SK-N-SH (cell line): Measurements from ENCODE around the gene ZNF526. TPM values are rescaled to one million over a fixed set of nuclear protein-coding genes. Genes with fewer than 3 reads are reported as not detected.

Experiments used
- CHD2 ChIP-seq: fragments of 150-350 bp; IDR thresholded peaks from 2 replicates; pipeline ENCODE4 v1.6.1; 2018; ENCODE audit warnings: low read length; ENCODE audit not compliant: partially characterized antibody
- ELF1 ChIP-seq: IDR thresholded peaks from 2 replicates; pipeline ENCODE4 v1.4.0; 2012
- EP300 ChIP-seq, 2 experiments: IDR thresholded peaks; 2 replicates each; pipeline versions ENCODE4 v1.4.0 to v1.6.1; 2012; ENCODE audit warnings: borderline replicate concordance in 1 of 2, low read depth in 1 of 2, low read length in 1 of 2
- EZH2phosphoT487 ChIP-seq: fragments of 200-600 bp; sonication (generic); IDR thresholded peaks from 2 replicates; pipeline ENCODE4 v1.6.1; 2017; ENCODE audit warnings: low read depth, mixed run types, mild to moderate bottlenecking, antibody characterized with exemption, moderate library complexity, borderline replicate concordance
- FOXJ3 ChIP-seq: sonication (generic); formaldehyde crosslinking; IDR thresholded peaks from 2 replicates; pipeline ENCODE4 v1.5.1; 2020; ENCODE audit warnings: mild to moderate bottlenecking, missing genetic modification reagents
- FOXM1 ChIP-seq: IDR thresholded peaks from 2 replicates; pipeline ENCODE4 v1.4.0; 2012; ENCODE audit warnings: low read depth, mild to moderate bottlenecking
- GATA2 ChIP-seq: sonication (generic); formaldehyde crosslinking; IDR thresholded peaks from 2 replicates; pipeline ENCODE4 v1.5.0; 2020; ENCODE audit warnings: mild to moderate bottlenecking, missing genetic modification reagents
- MAX ChIP-seq: IDR thresholded peaks from 2 replicates; pipeline ENCODE4 v1.4.0; 2012; ENCODE audit warnings: low read depth
- MEF2A ChIP-seq: IDR thresholded peaks from 2 replicates; pipeline ENCODE4 v1.4.0; 2012; ENCODE audit warnings: low read depth, borderline replicate concordance
- MXI1 ChIP-seq: IDR thresholded peaks from 2 replicates; pipeline ENCODE4 v1.6.1; 2012; ENCODE audit warnings: mild to moderate bottlenecking, low read depth, low read length, improper control_type of control experiment
- PBX3 ChIP-seq: IDR thresholded peaks from 2 replicates; pipeline ENCODE4; 2012
- POLR2AphosphoS5 ChIP-seq: IDR thresholded peaks from 2 replicates; pipeline ENCODE4 v1.6.1; 2012; ENCODE audit warnings: low read depth, low read length
- RCOR1 ChIP-seq: fragments of 150-350 bp; IDR thresholded peaks from 2 replicates; pipeline ENCODE4 v1.6.1; 2017; ENCODE audit warnings: antibody characterized with exemption, low read length
- REST ChIP-seq: IDR thresholded peaks from 2 replicates; pipeline ENCODE4 v1.6.1; 2012; ENCODE audit warnings: mild to moderate bottlenecking, low read depth, low read length, moderate library complexity
- RFX5 ChIP-seq: IDR thresholded peaks from 2 replicates; pipeline ENCODE4 v1.6.1; 2012; ENCODE audit warnings: mild to moderate bottlenecking, improper control_type of control experiment, low read length
- RXRA ChIP-seq: IDR thresholded peaks from 2 replicates; pipeline ENCODE4 v1.4.0; 2012; ENCODE audit warnings: low read depth, mild to moderate bottlenecking, borderline replicate concordance
- SIN3A ChIP-seq: IDR thresholded peaks from 2 replicates; pipeline ENCODE4 v1.6.1; 2012; ENCODE audit warnings: low read depth, mild to moderate bottlenecking, low read length, moderate library complexity, borderline replicate concordance
- USF1 ChIP-seq: IDR thresholded peaks from 2 replicates; pipeline ENCODE4 v1.4.0; 2012; ENCODE audit warnings: low read depth, borderline replicate concordance
- polyA plus RNA-seq, 3 experiments: library from polyadenylated mRNA; depleted of rRNA; stranded (reverse); fragments of >200 nt; gene quantifications; 2 replicates each; pipeline ENCODE4 v1.2.3, GENCODE V29; 2012

The ZNF526 gene
- polyA plus RNA-seq, 1 of the 3 experiments (the other 2 are of a cell fraction): 3.5 TPM

- TF ChIP-seq ELF1 (peak; percentile 67), REST (no peak), EZH2phosphoT487 (no peak), FOXJ3 (CRISPR knock-in tag) (no peak), SIN3A (no peak), USF1 (no peak), MXI1 (no peak), RCOR1 (no peak), CHD2 (peak; percentile 97), EP300 (IDR thresholded peaks at IDR 0.05; ENCODE audit: borderline replicate concordance in 1 of 2, low read depth in 1 of 2, low read length in 1 of 2) (no peak), MEF2A (no peak), FOXM1 (no peak), PBX3 (peak; percentile 100), MAX (no peak), RFX5 (peak; percentile 68; the same call in 1 of the 2 replicates), POLR2AphosphoS5 (no peak), RXRA (no peak), GATA2 (CRISPR knock-in tag) (no peak)
Measured at GRCh38 chr19:42268704-42269477, 48.8 kb downstream of the ZNF526 start, which contains the start of gene CIC (continued).
